Fibroblast of pulmonary artery (primary cell): ENCODE data around the gene CHAC2.

Source experiments
- DNase-seq: peaks from one replicate; pipeline ENCODE4 v3.0.0-alpha.2; 2010; ENCODE audit warnings: low read depth
- H3K4me3 ChIP-seq: replicated peaks from 2 replicates; pipeline ENCODE4 v1.5.1; 2011; ENCODE audit warnings: low read depth, mild to moderate bottlenecking, control low read depth, low read length, moderate library complexity
- CTCF ChIP-seq: IDR thresholded peaks from 2 replicates; pipeline ENCODE4 v1.5.1; 2011; ENCODE audit warnings: mild to moderate bottlenecking, control low read depth, low read length, inconsistent platforms; ENCODE audit errors: missing control alignments

CHAC2 gene

GRCh38 chr2:53739032-53739431 lies 28.6 kb upstream of the CHAC2 start:
- peak; percentile 43 for DNase-seq
- H3K4me3 ChIP-seq = no peak overlapping the region
- TF ChIP-seq CTCF = no peak

- H3K4me3 ChIP-seq = no peak overlapping the region
- TF ChIP-seq CTCF = peak; percentile 51
- peak; percentile 73 for DNase-seq
These were observed 27.4 kb upstream of the CHAC2 start for GRCh38 chr2:53740170-53740569.

- DNase-seq = no peak
These were observed 23.1 kb upstream of the CHAC2 start for GRCh38 chr2:53744395-53745065.

GRCh38 chr2:53750041-53750768 lies 17.4 kb upstream of the CHAC2 start:
- no peak for TF ChIP-seq CTCF
- H3K4me3 ChIP-seq = no peak overlapping the region
- no peak for DNase-seq

More at GRCh38 chr2:53744395-53745065, 23.1 kb upstream of the CHAC2 start:
- no peak for TF ChIP-seq CTCF
- H3K4me3 ChIP-seq = no peak overlapping the region

- peak; percentile 6 for DNase-seq
- H3K4me3 ChIP-seq = no peak overlapping the region
- no peak for TF ChIP-seq CTCF
These were observed 15.9 kb upstream of the CHAC2 start for GRCh38 chr2:53751728-53752127.

- no peak for TF ChIP-seq CTCF
- DNase-seq = no peak
- H3K4me3 ChIP-seq = no peak overlapping the region
These were observed 15.2 kb upstream of the CHAC2 start for GRCh38 chr2:53752385-53752784.
